ENCODE results near the gene CD22. TPM values are rescaled to one million over a fixed set of nuclear protein-coding genes. Genes with fewer than 3 reads are reported as not detected.
"Not testable (repeated sequence)": the region's sequence is repeated elsewhere in the genome, so short reads cannot be mapped to it uniquely, and the experiment has no call there.

The CD22 gene
- total RNA-seq, 2 donors from 2014 or later: 14.0 TPM; not detected in 1

GRCh38 chr19:35360081-35360480 is 31.1 kb downstream of the CD22 start:
- intact Hi-C loops (cut with DNase I); H3K27ac ChIP-seq; DNase-seq (ENCODE audit: low spot score); H3K4me3 ChIP-seq; H3K9me3 ChIP-seq; H3K36me3 ChIP-seq; H3K4me1 ChIP-seq (replicated peaks); H3K27me3 ChIP-seq (replicated peaks; ENCODE audit: insufficient read depth): not testable (repeated sequence)
- WGBS: 71% methylated on average over 4 of the region's 5 CpGs

GRCh38 chr19:35360880-35361420 is 32.0 kb downstream of the CD22 start:
- Histone ChIP-seq H3K4me1 (replicated peaks) (no peaks in the 10 kb centered on the region), H3K27me3 (replicated peaks; ENCODE audit: insufficient read depth) (no peaks in the 10 kb centered on the region), H3K4me3 (no peak overlapping the region), H3K36me3 (no peaks in the 10 kb centered on the region), H3K9me3 (no peaks in the 10 kb centered on the region), H3K27ac (no peak overlapping the region)
- 68% methylated on average over 5 of the region's 5 CpGs for WGBS
- DNase-seq (ENCODE audit: low spot score): no peak
- intact Hi-C loops (cut with DNase I): no loop called here
- TF ChIP-seq CTCF (IDR thresholded peaks at IDR 0.05) (no peak), POLR2A (IDR thresholded peaks at IDR 0.05) (no peak), POLR2AphosphoS5 (IDR thresholded peaks at IDR 0.05) (no peak)

GRCh38 chr19:35362261-35363000 is 33.4 kb downstream of the CD22 start:
- no peak for DNase-seq (ENCODE audit: low spot score)
- WGBS: 64% methylated on average over 7 of the region's 14 CpGs
- H3K27me3 ChIP-seq (replicated peaks; ENCODE audit: insufficient read depth): no peaks in the 10 kb centered on the region
- intact Hi-C loops (cut with DNase I): no loop called here
- H3K4me3 ChIP-seq: no peak overlapping the region
- no peak overlapping the region for H3K27ac ChIP-seq
- TF ChIP-seq POLR2AphosphoS5 (IDR thresholded peaks at IDR 0.05) (no peak), POLR2A (IDR thresholded peaks at IDR 0.05) (no peak)
- H3K4me1 ChIP-seq (replicated peaks): no peaks in the 10 kb centered on the region
- no peaks in the 10 kb centered on the region for H3K9me3 ChIP-seq
- no peaks in the 10 kb centered on the region for H3K36me3 ChIP-seq

- intact Hi-C loops (cut with DNase I): no loop called here
- Histone ChIP-seq H3K9me3 (no peaks in the 10 kb centered on the region), H3K4me3 (no peak overlapping the region), H3K36me3 (no peaks in the 10 kb centered on the region), H3K4me1 (replicated peaks) (no peaks in the 10 kb centered on the region), H3K27ac (no peak overlapping the region), H3K27me3 (replicated peaks; ENCODE audit: insufficient read depth) (no peaks in the 10 kb centered on the region)
- no peak for TF ChIP-seq CTCF (IDR thresholded peaks at IDR 0.05)
- TF ChIP-seq POLR2AphosphoS5 (IDR thresholded peaks at IDR 0.05): no peak
- TF ChIP-seq POLR2A (IDR thresholded peaks at IDR 0.05): no peak
- DNase-seq (ENCODE audit: low spot score): no peak
- 65% methylated on average over 9 of the region's 11 CpGs for WGBS
Observed at GRCh38 chr19:35363001-35363590, 34.1 kb downstream of the CD22 start.

GRCh38 chr19:35363711-35364425 is 34.9 kb downstream of the CD22 start:
- H3K4me3 ChIP-seq: no peak overlapping the region
- WGBS: 72% methylated on average over 14 of the region's 19 CpGs
- H3K36me3 ChIP-seq: no peaks in the 10 kb centered on the region
- intact Hi-C loops (cut with DNase I): no loop called here
- no peaks in the 10 kb centered on the region for H3K27me3 ChIP-seq (replicated peaks; ENCODE audit: insufficient read depth)
- H3K27ac ChIP-seq: no peak overlapping the region
- H3K4me1 ChIP-seq (replicated peaks): no peaks in the 10 kb centered on the region
- H3K9me3 ChIP-seq: no peaks in the 10 kb centered on the region
- DNase-seq (ENCODE audit: low spot score): no peak
- TF ChIP-seq POLR2A (IDR thresholded peaks at IDR 0.05) (no peak), CTCF (IDR thresholded peaks at IDR 0.05) (no peak), POLR2AphosphoS5 (IDR thresholded peaks at IDR 0.05) (no peak)

All from prostate gland (tissue), 2 donors.